H7 (cell line): ENCODE results near the gene SERPINB1. TPM values are rescaled to one million over a fixed set of nuclear protein-coding genes. Genes with fewer than 3 reads are reported as not detected.
"Not testable (repeated sequence)": the region's sequence is repeated elsewhere in the genome, so short reads cannot be mapped to it uniquely, and the experiment has no call there.

Experiments used
- DNase-seq: peaks from one replicate; pipeline ENCODE4 v3.0.0; 2012
- H3K27me3 ChIP-seq: 2 replicates; pipeline ENCODE4 v1.6.0; 2011; ENCODE audit warnings: mild to moderate bottlenecking, low read length; ENCODE audit not compliant: control insufficient read depth, insufficient read depth
- H3K36me3 ChIP-seq: replicated peaks from 2 replicates; pipeline ENCODE4 v1.5.1; 2011; ENCODE audit warnings: low read length; ENCODE audit not compliant: control insufficient read depth, insufficient read depth
- H3K4me3 ChIP-seq: 2 replicates; pipeline ENCODE4 v1.5.1; 2011; ENCODE audit warnings: low read depth, mild to moderate bottlenecking, control low read depth, low read length, moderate library complexity; ENCODE audit not compliant: insufficient read depth
- total RNA-seq: library from RNA; depleted of rRNA; stranded (reverse); fragments of >200 nt; shearing (Covaris generic); gene quantifications from 2 replicates; pipeline ENCODE4 v1.2.3, GENCODE V29; 2014

Gene SERPINB1
- total RNA-seq, 1 experiment from 2014 or later, result 13.6 TPM

DNA sequence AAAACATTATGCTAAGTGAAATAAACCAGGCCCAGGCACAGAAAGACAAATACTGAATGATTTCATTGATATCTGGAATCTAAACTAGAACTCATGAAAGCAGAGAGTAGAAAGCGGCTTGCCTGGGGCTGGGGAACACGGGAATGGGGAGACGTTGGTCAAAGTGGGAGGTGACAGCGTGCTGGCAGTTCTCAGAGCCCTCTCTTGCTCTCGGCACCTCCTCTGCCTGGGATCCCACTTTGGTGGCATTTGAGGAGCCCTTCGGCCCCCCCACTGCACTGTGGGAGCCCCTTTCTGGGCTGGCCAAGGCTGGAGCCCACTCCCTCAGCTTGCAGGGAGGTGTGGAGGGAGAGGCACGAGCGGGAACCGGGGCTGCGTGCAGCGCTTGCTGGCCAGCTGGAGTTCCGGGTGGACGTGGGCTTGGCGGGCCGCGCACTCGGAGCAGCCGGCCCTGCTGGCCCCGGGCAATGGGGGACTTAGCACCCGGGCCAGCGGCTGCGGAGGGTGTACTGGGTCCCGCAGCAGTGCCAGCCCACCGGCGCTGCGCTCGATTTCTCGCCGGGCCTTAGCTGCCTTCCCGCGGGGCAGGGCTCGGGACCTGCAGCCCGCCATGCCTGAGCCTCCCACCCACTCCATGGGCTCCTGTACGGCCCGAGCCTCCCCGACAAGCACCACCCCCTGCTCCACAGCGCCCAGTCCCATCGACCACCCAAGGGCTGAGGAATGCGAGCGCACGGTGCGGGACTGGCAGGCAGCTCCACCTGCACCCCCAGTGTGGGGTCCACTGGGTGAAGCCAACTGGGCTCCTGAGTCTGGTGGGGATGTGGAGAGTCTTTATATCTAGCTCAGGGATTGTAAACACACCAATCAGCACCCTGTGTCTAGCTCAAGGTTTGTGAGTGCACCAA lies 18.4 kb upstream of the SERPINB1 start:
- DNase-seq, H3K27me3 ChIP-seq, H3K4me3 ChIP-seq, H3K36me3 ChIP-seq: not testable (repeated sequence)

DNA sequence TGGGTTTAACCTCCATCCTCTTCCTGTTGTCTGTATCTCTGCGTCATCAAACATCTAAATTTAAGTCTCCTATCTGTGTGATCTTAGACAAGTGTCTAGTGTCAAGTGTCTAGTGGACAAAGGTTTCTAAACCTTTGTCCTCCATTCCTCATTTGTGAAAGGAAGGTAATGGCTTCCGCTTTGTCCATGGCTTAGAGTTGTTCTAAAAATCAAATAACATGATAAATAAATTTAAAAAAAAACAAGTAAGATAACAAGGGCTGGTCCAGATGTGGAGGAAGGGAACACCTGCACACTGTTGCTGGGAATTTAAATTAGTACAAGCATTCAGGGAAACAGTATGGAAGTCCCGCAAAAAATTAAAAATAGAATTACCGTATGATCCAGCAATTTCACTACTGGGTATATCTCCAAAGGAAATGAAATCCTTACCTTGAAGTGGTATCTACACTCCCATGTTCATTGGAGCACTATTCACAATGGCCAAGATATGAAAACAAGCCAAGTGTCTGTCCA lies 17.6 kb upstream of the SERPINB1 start:
- Histone ChIP-seq H3K4me3 (no peak overlapping the region), H3K36me3 (no peaks in the 10 kb centered on the region), H3K27me3 (no peaks in the 10 kb centered on the region)
- DNase-seq, result no peak

DNA sequence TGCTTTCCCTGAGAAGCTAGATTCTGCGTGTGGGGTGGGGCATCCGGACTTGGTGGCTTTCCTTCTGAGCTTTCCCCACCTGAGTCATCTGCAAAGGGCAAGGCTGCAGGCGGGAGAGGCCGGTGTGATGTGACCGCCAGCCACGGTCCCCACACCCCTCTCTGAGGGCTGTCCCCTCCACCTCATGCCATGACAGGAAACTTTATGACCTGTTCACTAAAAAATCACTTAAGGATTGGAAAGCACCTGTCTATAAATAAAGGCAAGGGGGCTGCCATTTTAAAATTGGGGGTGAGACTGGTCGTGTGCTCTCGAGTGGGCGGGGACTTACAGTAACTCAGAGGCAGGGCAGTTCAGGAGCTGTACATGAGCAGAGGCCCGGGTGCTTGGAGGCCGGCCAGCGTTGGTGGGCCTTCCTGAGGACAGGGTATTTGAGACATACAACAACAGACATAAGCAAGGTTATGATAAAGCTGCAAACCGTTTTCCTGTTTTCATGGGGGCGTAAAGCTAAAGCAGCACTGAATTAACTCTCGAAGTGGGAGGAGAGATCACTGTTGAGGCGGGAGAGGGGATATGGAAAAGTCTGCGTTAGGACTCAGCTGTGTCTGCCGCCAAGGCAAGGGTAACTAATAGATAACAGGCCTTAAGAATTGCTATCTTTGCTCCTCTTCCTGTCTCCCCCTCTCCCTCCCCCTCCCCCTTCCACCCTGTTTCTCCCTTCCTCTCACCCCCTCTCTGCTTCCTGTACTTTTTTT lies 16.1 kb upstream of the SERPINB1 start:
- no peaks in the 10 kb centered on the region for H3K36me3 ChIP-seq
- H3K27me3 ChIP-seq, result no peaks in the 10 kb centered on the region
- DNase-seq, result no peak
- H3K4me3 ChIP-seq, result no peak overlapping the region

DNA sequence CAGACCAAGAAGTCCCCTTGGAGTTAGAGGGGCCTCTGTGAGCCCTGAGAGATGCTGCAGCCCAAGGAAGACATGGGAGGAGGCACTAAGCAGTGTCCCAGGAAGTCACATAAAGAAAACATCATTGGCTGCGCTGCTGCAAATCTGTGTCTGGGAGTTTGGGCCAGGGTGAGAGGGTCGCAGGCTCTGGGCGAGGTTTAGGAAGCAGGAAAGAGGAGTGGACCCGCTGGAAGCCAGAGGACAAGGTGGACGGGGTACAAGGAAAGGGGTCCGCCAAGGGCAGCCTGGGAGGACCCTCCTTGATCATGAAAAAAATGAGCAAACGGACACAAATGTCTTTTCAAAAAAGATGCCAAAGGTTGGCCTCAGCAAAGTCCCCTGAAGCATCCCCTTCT lies 15.5 kb upstream of the SERPINB1 start:
- Histone ChIP-seq H3K27me3 (no peaks in the 10 kb centered on the region), H3K4me3 (no peak overlapping the region), H3K36me3 (no peaks in the 10 kb centered on the region)
- no peak for DNase-seq

- DNase-seq, result no peak
- H3K36me3 ChIP-seq, result no peaks in the 10 kb centered on the region
- H3K4me3 ChIP-seq, result no peak overlapping the region
- no peaks in the 10 kb centered on the region for H3K27me3 ChIP-seq
Measured at GRCh38 chr6:2855061-2855519, 13.4 kb upstream of the SERPINB1 start.

DNA sequence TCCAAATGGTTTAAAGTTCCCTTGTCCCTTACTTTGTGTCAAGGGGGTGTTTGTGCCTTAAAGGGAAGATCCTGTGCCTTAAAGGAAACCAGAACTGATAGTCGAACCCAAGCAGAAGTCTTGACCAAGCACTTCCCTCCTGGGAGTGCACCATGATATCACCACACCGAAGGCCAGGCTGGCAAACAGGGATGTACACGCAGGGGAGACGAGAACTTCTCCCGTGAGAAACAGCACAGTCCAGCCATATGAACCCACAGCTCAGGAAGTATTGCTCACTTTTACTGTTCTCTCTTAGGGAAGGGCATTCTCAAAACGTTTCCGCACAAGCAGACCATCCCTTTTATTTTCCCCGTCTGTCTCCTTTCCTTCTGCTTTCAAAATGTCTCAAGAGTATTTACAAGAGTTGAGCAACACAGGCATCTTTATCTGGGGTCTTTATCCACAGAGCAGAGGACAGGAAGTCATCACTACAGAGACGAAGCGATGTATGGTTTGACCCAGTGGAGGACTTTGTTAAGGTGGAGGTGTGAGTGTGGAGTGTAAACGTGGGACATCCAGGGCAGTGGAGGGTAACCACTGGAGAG lies 12.8 kb upstream of the SERPINB1 start:
- H3K36me3 ChIP-seq, result no peaks in the 10 kb centered on the region
- no peaks in the 10 kb centered on the region for H3K27me3 ChIP-seq
- H3K4me3 ChIP-seq, result no peak overlapping the region
- no peak for DNase-seq

DNA sequence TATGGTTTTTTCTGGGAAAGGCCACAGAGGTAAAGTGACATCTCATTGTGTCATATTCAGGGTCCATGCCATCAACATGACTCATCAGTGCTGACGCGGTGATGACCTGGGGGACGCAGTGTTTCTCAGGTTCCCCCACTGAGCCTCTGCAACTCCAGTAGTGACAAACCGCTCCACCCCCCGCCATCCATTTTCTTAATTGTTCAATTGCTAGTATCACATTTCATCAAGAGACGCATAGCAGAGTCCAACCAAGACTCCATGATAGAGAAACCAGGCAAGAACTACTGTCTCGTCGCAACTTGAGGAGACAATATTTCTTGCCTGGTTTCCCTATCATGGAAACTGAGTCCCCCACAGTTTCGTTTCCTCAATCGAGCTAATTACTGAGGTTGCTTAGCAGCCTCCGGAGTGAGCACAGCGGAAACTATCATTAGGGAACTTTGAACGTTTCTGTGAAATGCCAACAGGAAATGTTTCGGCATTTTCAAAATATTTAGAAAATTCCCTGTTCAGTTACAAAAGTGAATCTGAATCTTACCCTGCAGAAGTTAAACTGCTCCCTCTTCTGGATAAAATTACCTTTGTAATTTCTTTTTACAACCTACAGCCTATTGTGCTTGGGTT lies 12.2 kb upstream of the SERPINB1 start:
- no peaks in the 10 kb centered on the region for H3K27me3 ChIP-seq
- peak overlapping the region; percentile 19 for H3K4me3 ChIP-seq
- H3K36me3 ChIP-seq, result no peaks in the 10 kb centered on the region
- no peak for DNase-seq

DNA sequence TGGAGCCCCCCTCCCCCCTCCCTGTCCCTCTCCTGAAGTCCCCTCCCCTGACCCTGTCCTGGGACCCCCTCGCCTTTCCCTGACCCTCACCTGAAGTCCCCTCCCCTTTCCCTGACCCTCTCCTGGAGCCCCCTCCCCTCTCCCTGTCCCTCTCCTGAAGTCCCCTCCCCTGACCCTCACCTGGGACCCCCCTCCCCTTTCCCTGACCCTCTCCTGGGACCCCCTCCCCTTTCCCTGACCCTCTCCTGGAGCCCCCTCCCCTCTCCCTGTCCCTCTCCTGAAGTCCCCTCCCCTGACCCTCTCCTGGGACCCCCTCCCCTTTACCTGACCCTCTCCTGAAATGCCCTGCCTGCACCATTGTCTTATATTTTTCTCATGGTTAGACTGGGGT lies 11.7 kb upstream of the SERPINB1 start:
- not testable (repeated sequence) for H3K36me3 ChIP-seq, H3K27me3 ChIP-seq, DNase-seq, H3K4me3 ChIP-seq

DNA sequence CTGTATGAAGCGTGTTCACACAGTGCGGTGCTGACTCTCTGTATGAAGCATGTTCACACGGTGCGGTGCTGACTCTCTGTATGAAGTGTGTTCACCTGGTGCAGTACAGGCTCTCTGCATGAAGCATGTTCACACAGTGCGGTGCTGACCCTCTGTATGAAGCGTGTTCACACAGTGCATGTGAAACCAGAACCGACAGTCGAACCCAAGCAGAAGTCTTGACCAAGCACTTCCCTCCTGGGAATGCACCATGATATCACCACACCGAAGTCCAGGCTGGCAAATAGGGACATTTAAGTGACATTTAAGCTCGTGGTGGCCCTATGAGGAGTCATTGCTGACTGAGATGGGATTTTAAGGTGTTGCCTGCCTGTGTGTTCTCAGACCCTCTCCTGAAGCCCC lies 11.3 kb upstream of the SERPINB1 start:
- no peak for DNase-seq
- no peaks in the 10 kb centered on the region for H3K36me3 ChIP-seq
- no peak overlapping the region for H3K4me3 ChIP-seq
- H3K27me3 ChIP-seq, result no peaks in the 10 kb centered on the region

- no peaks in the 10 kb centered on the region for H3K36me3 ChIP-seq
- DNase-seq, result no peak
- H3K27me3 ChIP-seq, result no peaks in the 10 kb centered on the region
- no peak overlapping the region for H3K4me3 ChIP-seq
Measured at GRCh38 chr6:2852514-2852855, 10.8 kb upstream of the SERPINB1 start.

DNA sequence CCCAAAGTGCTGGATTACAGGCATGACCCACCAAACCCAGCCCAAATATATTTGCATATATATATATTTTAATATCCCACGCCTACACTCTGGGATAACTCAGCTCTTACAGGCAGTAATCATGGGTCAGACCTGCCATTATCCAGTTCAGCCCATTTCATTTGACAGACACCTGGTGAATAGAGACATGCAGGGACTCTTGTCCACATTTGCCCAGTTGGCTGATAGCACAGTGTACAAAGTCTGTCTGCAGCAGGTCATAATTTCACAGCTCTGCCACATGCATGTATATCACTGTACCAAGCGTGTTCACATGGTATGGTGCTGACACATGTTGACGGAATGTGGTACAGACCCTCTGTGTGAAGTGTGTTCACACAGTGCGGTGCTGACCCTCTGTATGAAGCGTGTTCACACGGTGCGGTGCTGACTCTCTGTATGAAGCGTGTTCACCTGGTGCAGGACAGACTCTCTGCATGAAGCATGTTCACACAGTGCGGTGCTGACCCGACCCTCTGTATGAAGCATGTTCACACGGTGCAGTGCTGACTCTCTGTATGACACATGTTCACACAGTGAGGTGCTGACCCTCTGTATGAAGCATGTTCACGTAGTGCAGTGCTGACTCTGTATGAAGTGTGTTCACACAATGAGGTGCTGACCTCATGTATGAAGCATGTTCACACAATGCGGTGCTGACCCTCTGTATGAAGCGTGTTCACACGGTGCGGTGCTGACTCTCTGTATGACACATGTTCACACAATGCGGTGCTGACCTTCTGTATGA lies 10.3 kb upstream of the SERPINB1 start:
- DNase-seq, result no peak
- Histone ChIP-seq H3K4me3 (no peak overlapping the region), H3K36me3 (no peaks in the 10 kb centered on the region), H3K27me3 (no peaks in the 10 kb centered on the region)

DNA sequence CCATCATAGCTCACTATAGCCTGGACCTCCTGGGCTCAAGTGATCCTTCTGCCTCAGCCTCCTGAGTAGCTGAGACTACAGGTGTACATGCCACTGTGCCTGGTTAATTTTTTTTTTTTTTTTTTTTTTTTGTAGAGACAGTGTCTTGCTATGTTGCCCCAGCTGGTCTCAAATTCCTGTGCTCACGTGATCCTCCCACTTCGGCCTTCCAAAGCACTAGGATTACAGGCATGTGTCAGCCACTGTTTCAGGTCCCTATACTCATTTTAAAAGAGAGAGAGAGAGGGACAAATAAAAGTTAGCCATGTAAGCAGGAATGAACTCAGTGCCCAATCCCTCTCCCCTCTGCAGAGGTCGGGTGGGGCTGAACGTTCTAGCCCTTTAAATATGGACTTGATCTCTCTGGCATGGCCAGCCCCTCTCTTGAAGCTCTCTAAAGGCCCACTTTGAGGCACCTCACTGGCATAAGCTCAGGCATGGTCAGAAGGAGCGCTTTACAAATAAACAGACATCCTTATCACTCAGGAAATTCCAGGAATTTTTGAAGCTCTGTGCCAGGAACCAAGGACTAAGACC lies 9.0 kb upstream of the SERPINB1 start:
- Histone ChIP-seq H3K27me3 (no peaks in the 10 kb centered on the region), H3K36me3 (no peaks in the 10 kb centered on the region)
- no peak for DNase-seq

GRCh38 chr6:2848851-2849250 lies 7.2 kb upstream of the SERPINB1 start:
- Histone ChIP-seq H3K27me3 (no peaks in the 10 kb centered on the region), H3K4me3 (no peak overlapping the region), H3K36me3 (no peaks in the 10 kb centered on the region)
- DNase-seq, result no peak

More for the DNA sequence above, 9.0 kb upstream of the SERPINB1 start:
- no peak overlapping the region for H3K4me3 ChIP-seq

- Histone ChIP-seq H3K27me3 (no peaks in the 10 kb centered on the region), H3K4me3 (no peak overlapping the region), H3K36me3 (no peaks in the 10 kb centered on the region)
- DNase-seq, result no peak
Measured at GRCh38 chr6:2845880-2846208, 4.2 kb upstream of the SERPINB1 start.
